ENCODE data around the gene SELPLG.
"Not testable (repeated sequence)": the region's sequence is repeated elsewhere in the genome, so short reads cannot be mapped to it uniquely, and the experiment has no call there.

DNA sequence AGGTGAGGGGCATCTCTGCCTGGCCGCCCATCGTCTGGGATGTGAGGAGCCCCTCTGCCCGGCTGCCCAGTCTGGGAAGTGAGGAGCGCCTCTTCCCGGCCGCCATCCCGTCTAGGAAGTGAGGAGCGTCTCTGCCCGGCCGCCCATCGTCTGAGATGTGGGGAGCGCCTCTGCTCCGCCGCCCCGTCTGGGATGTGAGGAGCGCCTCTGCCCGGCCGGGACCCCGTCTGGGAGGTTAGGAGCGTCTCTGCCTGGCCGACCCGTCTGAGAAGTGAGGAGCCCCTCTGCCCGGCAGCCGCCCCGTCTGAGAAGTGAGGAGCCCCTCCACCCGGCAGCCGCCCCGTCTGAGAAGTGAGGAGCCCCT, 22.1 kb upstream of the SELPLG start:
- TF ChIP-seq, protein P1, sequence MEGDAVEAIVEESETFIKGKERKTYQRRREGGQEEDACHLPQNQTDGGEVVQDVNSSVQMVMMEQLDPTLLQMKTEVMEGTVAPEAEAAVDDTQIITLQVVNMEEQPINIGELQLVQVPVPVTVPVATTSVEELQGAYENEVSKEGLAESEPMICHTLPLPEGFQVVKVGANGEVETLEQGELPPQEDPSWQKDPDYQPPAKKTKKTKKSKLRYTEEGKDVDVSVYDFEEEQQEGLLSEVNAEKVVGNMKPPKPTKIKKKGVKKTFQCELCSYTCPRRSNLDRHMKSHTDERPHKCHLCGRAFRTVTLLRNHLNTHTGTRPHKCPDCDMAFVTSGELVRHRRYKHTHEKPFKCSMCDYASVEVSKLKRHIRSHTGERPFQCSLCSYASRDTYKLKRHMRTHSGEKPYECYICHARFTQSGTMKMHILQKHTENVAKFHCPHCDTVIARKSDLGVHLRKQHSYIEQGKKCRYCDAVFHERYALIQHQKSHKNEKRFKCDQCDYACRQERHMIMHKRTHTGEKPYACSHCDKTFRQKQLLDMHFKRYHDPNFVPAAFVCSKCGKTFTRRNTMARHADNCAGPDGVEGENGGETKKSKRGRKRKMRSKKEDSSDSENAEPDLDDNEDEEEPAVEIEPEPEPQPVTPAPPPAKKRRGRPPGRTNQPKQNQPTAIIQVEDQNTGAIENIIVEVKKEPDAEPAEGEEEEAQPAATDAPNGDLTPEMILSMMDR (IDR thresholded peaks at IDR 0.05; ENCODE audit: poor library complexity) = not testable (repeated sequence)
- TF ChIP-seq EZH2 (IDR thresholded peaks at IDR 0.05; ENCODE audit: borderline replicate concordance) = not testable (repeated sequence)

Measured in hepatocyte (in vitro differentiated cells).